Measurements from ENCODE around the gene ATP2C2. TPM values are rescaled to one million over a fixed set of nuclear protein-coding genes. Genes with fewer than 3 reads are reported as not detected.

The ATP2C2 gene
- total and polyA plus RNA-seq, 2 of the 8 experiments (the other 6 are each of a cell fraction or from before 2014, with no cell fraction given) = 1.2 to 2.8 TPM

GRCh38 chr16:84509032-84509950 is 141.0 kb downstream of the ATP2C2 start:
- peak overlapping the region; percentile 51; the same call in 1 of the 2 replicates for H3K18ac ChIP-seq (ENCODE audit: extremely low read depth, low read length)
- H3K9ac ChIP-seq (replicated peaks in 1 of 4; ENCODE audit: extremely low read depth in 1 of 4, low read depth in 3 of 4, low read length in 3 of 4) = no peak overlapping the region
- H3K4ac ChIP-seq (replicated peaks; ENCODE audit: insufficient read length, low read depth, low read length) = no peak overlapping the region
- H3K4me3 ChIP-seq (ENCODE audit: extremely low read depth in 1 of 4, insufficient read depth in 2 of 4, low read depth in 3 of 4, low read length in 4 of 4) = no peak overlapping the region
- no peak overlapping the region for H3K23ac ChIP-seq (ENCODE audit: insufficient read length)
- H4K20me1 ChIP-seq (replicated peaks in 1 of 2; ENCODE audit: control insufficient read depth in 1 of 2, insufficient read depth in 2 of 2, low read length in 2 of 2) = no peaks in the 10 kb centered on the region
- no peak for FAIRE-seq
- H3K9me3 ChIP-seq (ENCODE audit: insufficient read depth in 2 of 2, low read depth in 1 of 2, low read length in 1 of 2) = no peaks in the 10 kb centered on the region
- H3K27ac ChIP-seq (ENCODE audit: low read depth, low read length) = no peak overlapping the region; the same call in 1 of the 2 replicates
- no peak overlapping the region for H4K91ac ChIP-seq (replicated peaks; ENCODE audit: insufficient read length, low read length)
- H3K27me3 ChIP-seq (replicated peaks in 1 of 4; ENCODE audit: control insufficient read depth in 3 of 4, extremely low read depth in 1 of 4, insufficient read depth in 3 of 4, low read length in 3 of 4) = no peaks in the 10 kb centered on the region
- no peaks in the 10 kb centered on the region for H3K79me2 ChIP-seq (ENCODE audit: control insufficient read depth in 1 of 2, insufficient read depth in 2 of 2, low read length in 2 of 2)
- 0 out of 2 replicates have a peak overlapping the region, but pooled peaks have one; percentile 4 for H2AFZ ChIP-seq (ENCODE audit: low read length)
- no peaks in the 10 kb centered on the region for H3K36me3 ChIP-seq (ENCODE audit: control insufficient read depth in 2 of 4, insufficient read depth in 4 of 4, low read length in 3 of 4)
- H2BK12ac ChIP-seq (ENCODE audit: low read depth, low read length) = peak overlapping the region; percentile 82; the same call in 1 of the 2 replicates
- H3K4me2 ChIP-seq (ENCODE audit: insufficient read depth in 1 of 2, low read depth in 2 of 2, low read length in 2 of 2) = no peak overlapping the region
- no peak overlapping the region for H4K8ac ChIP-seq (ENCODE audit: extremely low read depth, insufficient read depth, low read length)
- H3K4me1 ChIP-seq (replicated peaks in 1 of 4; ENCODE audit: control insufficient read depth in 3 of 4, insufficient read depth in 4 of 4, low read length in 3 of 4) = peaks cover 0 to 18% (median 14%) of the 10 kb centered on the region in 4 experiments; a peak in 5 of 7 replicates
- DNase-seq (ENCODE audit: low read depth in 1 of 2, low spot score in 2 of 2) = no peak
- CTCF ChIA-PET (ENCODE audit: partially characterized antibody) = interaction anchor here (0.6 to 9.7 kb wide), 14 partner anchors 15 to 217 kb away, joined by 3 to 64 read pairs (median 6); no protein-coding TSS in a partner anchor
- WGBS, 2 experiments (ENCODE audit: extremely low coverage in 1 of 2, insufficient coverage in 1 of 2, insufficient read length in 1 of 2, insufficient replicate concordance in 2 of 2, low coverage in 1 of 2, low lambda C conversion rate in 2 of 2, missing lambda C conversion rate in 1 of 2) = 69% methylated on average over 20 of the region's 20 CpGs; no CpG with 5 or more reads in 1 of the 2 experiments
- H2BK5ac ChIP-seq (ENCODE audit: low read depth, low read length) = 0 out of 2 replicates have a peak overlapping the region, but pooled peaks have one; percentile 31
- no peak overlapping the region for H3K56ac ChIP-seq (replicated peaks; ENCODE audit: insufficient read length, low read depth, low read length)
- POLR2A ChIA-PET (ENCODE audit: partially characterized antibody) = interaction anchor here (0.6 to 1.0 kb wide), 3 partner anchors 18 to 141 kb away, joined by 3 to 4 read pairs (median 3); partner anchors contain the start of gene ATP2C2
- peak overlapping the region; percentile 55 for H2BK120ac ChIP-seq (replicated peaks; ENCODE audit: low read depth, low read length)
- H2AK5ac ChIP-seq (ENCODE audit: low read depth, low read length) = no peak overlapping the region
- peaks cover 5% of the 10 kb centered on the region; the same call in 1 of the 2 replicates for H3K23me2 ChIP-seq (ENCODE audit: low read depth, low read length)
- H3K14ac ChIP-seq (ENCODE audit: insufficient read length) = no peak overlapping the region
- H2BK20ac ChIP-seq (ENCODE audit: low read length) = peak overlapping the region; percentile 83; the same call in 1 of the 2 replicates
- H4K5ac ChIP-seq (ENCODE audit: insufficient read length, low read depth, low read length) = no peak overlapping the region
- H3K79me1 ChIP-seq (ENCODE audit: low read depth, low read length) = no peaks in the 10 kb centered on the region
- no peak for TF ChIP-seq SAP30 (IDR thresholded peaks at IDR 0.05; ENCODE audit: insufficient read depth, insufficient replicate concordance, low read length)
- peak overlapping the region; percentile 74; the same call in 1 of the 2 replicates for H2BK15ac ChIP-seq (ENCODE audit: low read length)

All from H1 (cell line).